Measurements from ENCODE around the gene CBFA2T3. TPM values are rescaled to one million over a fixed set of nuclear protein-coding genes. Genes with fewer than 3 reads are reported as not detected.

The CBFA2T3 gene
- total RNA-seq, 1 experiment from 2014 or later: not detected

DNA sequence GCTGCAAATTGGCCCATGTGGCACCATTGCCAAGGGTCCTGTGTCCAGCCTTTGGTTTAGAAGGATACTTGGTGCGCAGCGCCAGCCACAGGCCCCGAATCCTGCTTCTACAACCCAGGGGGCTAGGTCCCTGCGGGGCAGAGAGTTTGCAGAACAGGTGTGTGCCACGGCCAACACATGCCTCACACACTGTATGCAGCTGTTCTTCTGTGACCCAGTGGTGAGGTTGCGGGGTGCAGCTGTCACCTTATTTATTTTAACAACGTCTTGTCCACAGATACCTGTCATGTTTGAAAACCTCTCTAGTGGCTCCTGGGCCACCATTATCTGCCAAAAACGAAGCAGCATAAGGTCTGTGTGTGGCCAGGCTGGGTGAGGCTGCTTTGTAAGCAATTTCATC is 11.6 kb downstream of the CBFA2T3 start:
- H3K27ac ChIP-seq (ENCODE audit: low read length): no peak overlapping the region
- no peaks in the 10 kb centered on the region for H3K27me3 ChIP-seq (ENCODE audit: low read length)
- no peaks in the 10 kb centered on the region for H3K79me2 ChIP-seq (ENCODE audit: low read length)
- H3K9me2 ChIP-seq (replicated peaks; ENCODE audit: insufficient read depth, low read length): no peaks in the 10 kb centered on the region
- H4K20me1 ChIP-seq (ENCODE audit: insufficient read depth, low read depth, low read length): no peaks in the 10 kb centered on the region
- no peak for DNase-seq
- H3K9me3 ChIP-seq (ENCODE audit: low read length): no peaks in the 10 kb centered on the region
- H3K4me1 ChIP-seq (ENCODE audit: low read length): peaks cover 10% of the 10 kb centered on the region
- no peak overlapping the region for H3K4me2 ChIP-seq (ENCODE audit: low read depth, low read length, poor library complexity, severe bottlenecking)
- no peak overlapping the region for H3K9ac ChIP-seq (ENCODE audit: low read length)
- H3K4me3 ChIP-seq (ENCODE audit: low read length): no peak overlapping the region
- H3K36me3 ChIP-seq (ENCODE audit: insufficient read depth, low read length): no peaks in the 10 kb centered on the region
- H2AFZ ChIP-seq (ENCODE audit: low read length): no peak overlapping the region

DNA sequence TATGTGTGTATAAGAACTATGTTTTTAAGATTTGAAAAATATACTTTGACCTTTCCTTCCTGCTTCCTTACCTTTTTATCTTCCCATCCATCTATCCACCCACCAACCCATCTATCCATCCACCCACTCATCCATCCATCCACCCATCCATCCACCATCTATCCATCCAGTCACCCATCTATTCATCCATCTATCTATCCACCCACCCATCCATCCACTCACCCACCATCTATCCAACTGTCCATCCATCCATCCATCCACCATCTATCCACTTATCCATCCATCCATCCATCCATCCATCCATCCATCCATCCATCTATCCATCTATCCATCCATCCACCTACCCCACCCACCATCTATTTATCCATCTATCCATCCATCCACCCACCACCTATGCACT is 12.4 kb downstream of the CBFA2T3 start:
- DNase-seq: no peak
- Histone ChIP-seq H4K20me1 (ENCODE audit: insufficient read depth, low read depth, low read length) (no peaks in the 10 kb centered on the region), H3K36me3 (ENCODE audit: insufficient read depth, low read length) (no peaks in the 10 kb centered on the region), H3K4me3 (ENCODE audit: low read length) (no peak overlapping the region), H3K4me2 (ENCODE audit: low read depth, low read length, poor library complexity, severe bottlenecking) (no peak overlapping the region), H3K9me3 (ENCODE audit: low read length) (no peaks in the 10 kb centered on the region), H3K79me2 (ENCODE audit: low read length) (no peaks in the 10 kb centered on the region), H3K4me1 (ENCODE audit: low read length) (peaks cover 10% of the 10 kb centered on the region), H2AFZ (ENCODE audit: low read length) (no peak overlapping the region), H3K9ac (ENCODE audit: low read length) (no peak overlapping the region), H3K27ac (ENCODE audit: low read length) (no peak overlapping the region), H3K27me3 (ENCODE audit: low read length) (no peaks in the 10 kb centered on the region), H3K9me2 (replicated peaks; ENCODE audit: insufficient read depth, low read length) (no peaks in the 10 kb centered on the region)

DNA sequence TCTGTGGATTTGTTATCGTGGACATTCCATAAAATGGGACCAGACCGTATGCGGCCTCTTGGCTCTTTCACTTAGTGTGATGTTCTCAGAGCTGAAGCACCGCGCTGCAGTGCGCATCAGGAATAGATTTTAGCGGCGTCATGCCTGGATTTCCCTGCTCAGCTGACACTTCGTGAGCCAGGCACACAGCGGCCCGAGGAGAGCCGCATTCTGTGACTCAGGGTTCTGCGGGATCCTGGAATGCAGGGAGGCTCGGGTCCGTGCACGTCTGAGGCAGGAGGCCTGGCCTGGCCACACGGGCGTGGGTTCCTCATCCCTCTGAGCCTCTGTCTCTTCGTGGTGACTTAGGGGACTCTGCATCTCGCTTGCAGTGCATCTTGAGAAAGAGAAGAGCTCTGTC is 13.4 kb downstream of the CBFA2T3 start:
- Histone ChIP-seq H3K79me2 (ENCODE audit: low read length) (no peaks in the 10 kb centered on the region), H3K9me2 (replicated peaks; ENCODE audit: insufficient read depth, low read length) (no peaks in the 10 kb centered on the region), H3K36me3 (ENCODE audit: insufficient read depth, low read length) (no peaks in the 10 kb centered on the region), H3K27ac (ENCODE audit: low read length) (no peak overlapping the region), H4K20me1 (ENCODE audit: insufficient read depth, low read depth, low read length) (no peaks in the 10 kb centered on the region), H3K4me3 (ENCODE audit: low read length) (no peak overlapping the region), H3K9me3 (ENCODE audit: low read length) (no peaks in the 10 kb centered on the region), H3K4me2 (ENCODE audit: low read depth, low read length, poor library complexity, severe bottlenecking) (no peak overlapping the region), H3K4me1 (ENCODE audit: low read length) (peaks cover 7% of the 10 kb centered on the region), H3K9ac (ENCODE audit: low read length) (no peak overlapping the region), H2AFZ (ENCODE audit: low read length) (no peak overlapping the region), H3K27me3 (ENCODE audit: low read length) (no peaks in the 10 kb centered on the region)
- no peak for DNase-seq

DNA sequence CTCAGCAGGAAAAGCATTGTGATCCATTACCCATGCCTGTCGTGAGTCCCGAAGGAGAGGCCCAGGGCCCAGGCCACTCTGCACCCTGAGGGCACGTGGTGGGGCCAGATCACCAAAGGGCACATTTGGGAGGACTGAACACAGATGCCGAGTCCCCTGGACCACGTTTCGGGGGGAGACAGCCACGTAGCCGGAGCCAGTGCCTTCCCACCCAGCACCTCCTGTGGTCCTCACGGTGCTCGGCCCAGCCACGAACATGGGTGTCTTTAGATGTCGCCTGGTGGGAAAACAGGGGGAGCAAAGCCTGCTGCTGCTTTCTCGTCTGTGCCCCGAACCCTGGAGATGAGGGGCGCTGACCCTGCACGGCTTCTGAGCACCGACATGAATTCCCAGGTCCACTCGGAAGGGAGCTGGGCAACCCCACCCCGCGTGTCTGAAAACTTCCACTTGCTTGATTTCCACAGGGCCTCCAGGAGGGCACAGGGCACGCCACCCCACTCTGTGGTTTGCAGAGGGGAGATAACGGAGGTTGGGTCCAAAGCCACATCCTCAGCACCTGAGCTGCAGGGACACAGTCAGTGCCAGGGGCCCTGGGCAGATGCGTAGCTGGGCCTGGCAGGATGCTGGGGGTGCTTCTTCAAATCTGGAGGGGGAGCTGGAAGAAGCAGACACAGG is 14.4 kb downstream of the CBFA2T3 start:
- no peak overlapping the region for H3K4me3 ChIP-seq (ENCODE audit: low read length)
- no peak overlapping the region for H3K4me2 ChIP-seq (ENCODE audit: low read depth, low read length, poor library complexity, severe bottlenecking)
- H2AFZ ChIP-seq (ENCODE audit: low read length): no peak overlapping the region
- no peaks in the 10 kb centered on the region for H4K20me1 ChIP-seq (ENCODE audit: insufficient read depth, low read depth, low read length)
- H3K9me2 ChIP-seq (replicated peaks; ENCODE audit: insufficient read depth, low read length): no peaks in the 10 kb centered on the region
- no peaks in the 10 kb centered on the region for H3K4me1 ChIP-seq (ENCODE audit: low read length)
- H3K9me3 ChIP-seq (ENCODE audit: low read length): no peaks in the 10 kb centered on the region
- H3K79me2 ChIP-seq (ENCODE audit: low read length): no peaks in the 10 kb centered on the region
- H3K9ac ChIP-seq (ENCODE audit: low read length): no peak overlapping the region
- DNase-seq: no peak
- H3K36me3 ChIP-seq (ENCODE audit: insufficient read depth, low read length): no peaks in the 10 kb centered on the region
- no peak overlapping the region for H3K27ac ChIP-seq (ENCODE audit: low read length)
- no peaks in the 10 kb centered on the region for H3K27me3 ChIP-seq (ENCODE audit: low read length)

DNA sequence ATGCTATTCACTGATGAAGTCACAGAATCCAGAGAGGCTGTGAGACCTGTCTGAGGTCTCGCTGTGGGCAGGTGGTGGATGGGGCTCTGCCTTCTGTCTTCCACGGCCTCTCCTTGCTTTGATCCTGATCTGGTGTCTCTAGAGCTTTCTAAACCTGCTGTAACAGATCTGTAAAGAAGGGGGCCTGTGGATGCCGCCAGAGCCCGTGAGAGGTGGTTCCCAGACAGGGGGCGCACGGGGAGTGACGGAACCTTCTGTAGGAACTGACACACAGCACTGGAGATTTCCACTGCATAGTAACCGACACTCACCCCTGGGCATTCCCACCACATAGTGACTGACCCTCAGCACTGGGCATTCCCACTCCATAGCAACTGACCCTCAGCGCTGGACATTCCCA is 16.0 kb downstream of the CBFA2T3 start:
- Histone ChIP-seq H3K79me2 (ENCODE audit: low read length) (no peaks in the 10 kb centered on the region), H3K4me3 (ENCODE audit: low read length) (no peak overlapping the region), H3K4me2 (ENCODE audit: low read depth, low read length, poor library complexity, severe bottlenecking) (no peak overlapping the region), H3K9ac (ENCODE audit: low read length) (no peak overlapping the region), H3K27me3 (ENCODE audit: low read length) (no peaks in the 10 kb centered on the region), H2AFZ (ENCODE audit: low read length) (no peak overlapping the region), H3K36me3 (ENCODE audit: insufficient read depth, low read length) (no peaks in the 10 kb centered on the region), H3K9me3 (ENCODE audit: low read length) (no peaks in the 10 kb centered on the region), H4K20me1 (ENCODE audit: insufficient read depth, low read depth, low read length) (no peaks in the 10 kb centered on the region), H3K27ac (ENCODE audit: low read length) (no peak overlapping the region), H3K4me1 (ENCODE audit: low read length) (no peaks in the 10 kb centered on the region), H3K9me2 (replicated peaks; ENCODE audit: insufficient read depth, low read length) (no peaks in the 10 kb centered on the region)
- DNase-seq: no peak

DNA sequence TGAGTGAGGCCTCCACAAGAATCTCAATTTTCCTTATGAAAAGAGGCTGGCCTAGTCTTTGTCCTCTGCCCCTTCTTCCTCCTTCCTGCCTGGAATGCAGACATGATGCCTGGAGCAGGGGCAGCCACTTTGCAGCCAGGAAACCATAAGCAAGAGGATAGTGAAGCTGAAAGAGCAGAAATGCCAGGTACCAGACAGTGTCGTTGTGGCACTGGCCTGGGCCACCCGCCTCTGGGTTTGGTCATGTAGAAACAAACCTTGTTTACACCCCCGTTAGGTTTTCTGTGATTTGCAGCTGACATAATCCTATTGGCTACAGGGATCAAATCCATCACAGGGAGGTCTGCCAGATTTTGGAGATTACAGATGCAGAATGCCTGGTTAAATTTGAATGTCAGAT is 16.5 kb downstream of the CBFA2T3 start:
- Histone ChIP-seq H3K4me1 (ENCODE audit: low read length) (no peaks in the 10 kb centered on the region), H3K9ac (ENCODE audit: low read length) (no peak overlapping the region), H3K36me3 (ENCODE audit: insufficient read depth, low read length) (no peaks in the 10 kb centered on the region), H3K4me2 (ENCODE audit: low read depth, low read length, poor library complexity, severe bottlenecking) (no peak overlapping the region), H3K79me2 (ENCODE audit: low read length) (no peaks in the 10 kb centered on the region), H3K4me3 (ENCODE audit: low read length) (no peak overlapping the region), H3K27ac (ENCODE audit: low read length) (no peak overlapping the region), H3K9me2 (replicated peaks; ENCODE audit: insufficient read depth, low read length) (no peaks in the 10 kb centered on the region), H3K27me3 (ENCODE audit: low read length) (no peaks in the 10 kb centered on the region), H4K20me1 (ENCODE audit: insufficient read depth, low read depth, low read length) (no peaks in the 10 kb centered on the region), H3K9me3 (ENCODE audit: low read length) (no peaks in the 10 kb centered on the region), H2AFZ (ENCODE audit: low read length) (no peak overlapping the region)
- no peak for DNase-seq

DNA sequence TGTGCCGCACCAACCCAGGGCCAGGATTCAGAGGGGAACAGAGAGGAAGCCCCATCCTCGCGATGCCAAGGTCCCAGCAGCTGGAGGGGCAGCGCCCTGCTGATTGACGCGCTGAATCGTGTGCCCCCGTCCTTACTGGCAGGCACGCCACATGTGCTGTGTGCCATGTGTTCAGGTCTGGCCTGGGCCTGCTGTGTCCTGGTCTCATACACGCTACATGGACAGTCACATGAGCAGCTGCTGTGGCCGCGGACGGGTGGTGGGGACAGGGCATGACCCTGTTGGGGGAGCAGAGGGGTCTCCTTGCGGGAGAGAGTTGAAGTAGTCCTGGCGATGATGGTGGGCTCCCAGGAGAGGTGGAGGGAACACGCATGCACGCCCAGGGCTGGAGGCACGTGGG is 18.0 kb downstream of the CBFA2T3 start:
- Histone ChIP-seq H2AFZ (ENCODE audit: low read length) (no peak overlapping the region), H3K4me3 (ENCODE audit: low read length) (no peak overlapping the region), H3K4me1 (ENCODE audit: low read length) (no peaks in the 10 kb centered on the region), H3K36me3 (ENCODE audit: insufficient read depth, low read length) (no peaks in the 10 kb centered on the region), H4K20me1 (ENCODE audit: insufficient read depth, low read depth, low read length) (no peaks in the 10 kb centered on the region), H3K9ac (ENCODE audit: low read length) (no peak overlapping the region), H3K27me3 (ENCODE audit: low read length) (no peaks in the 10 kb centered on the region), H3K79me2 (ENCODE audit: low read length) (no peaks in the 10 kb centered on the region), H3K27ac (ENCODE audit: low read length) (no peak overlapping the region), H3K4me2 (ENCODE audit: low read depth, low read length, poor library complexity, severe bottlenecking) (no peak overlapping the region), H3K9me3 (ENCODE audit: low read length) (no peaks in the 10 kb centered on the region), H3K9me2 (replicated peaks; ENCODE audit: insufficient read depth, low read length) (no peaks in the 10 kb centered on the region)
- no peak for DNase-seq

DNA sequence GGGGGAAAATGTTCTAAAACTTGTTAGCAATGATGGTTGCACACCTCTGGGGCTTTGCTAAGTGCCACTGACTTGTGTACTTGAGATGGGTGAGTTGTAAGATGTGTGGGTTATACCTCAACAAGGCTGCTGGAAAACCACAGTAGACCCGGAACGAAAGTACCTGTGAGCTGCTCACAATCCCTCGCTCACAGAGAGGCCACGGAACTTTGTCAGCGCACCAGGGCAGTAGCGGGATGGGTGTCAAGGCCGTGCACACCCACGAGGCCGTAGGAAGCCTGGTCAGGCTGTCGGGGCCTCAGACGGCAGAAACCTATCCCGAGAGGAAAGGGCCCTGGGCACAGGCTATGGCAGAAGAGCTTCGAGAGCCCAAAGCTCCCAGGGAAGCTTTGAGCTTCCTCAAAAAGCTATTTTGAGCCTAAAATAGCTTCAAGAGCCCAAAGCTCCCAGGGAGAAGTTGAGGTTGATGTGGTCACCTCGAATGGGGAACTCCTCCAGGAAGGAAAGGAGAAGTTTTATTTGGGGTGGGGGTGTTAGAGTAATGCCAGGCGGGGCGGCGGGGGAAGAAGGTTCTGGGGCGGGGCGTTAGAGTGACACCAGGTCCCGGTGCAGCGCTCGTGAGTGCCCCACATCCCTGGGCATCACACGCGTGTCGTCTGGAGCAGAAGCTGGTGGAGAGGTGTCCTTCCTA is 19.0 kb downstream of the CBFA2T3 start:
- Histone ChIP-seq H3K9me2 (replicated peaks; ENCODE audit: insufficient read depth, low read length) (no peaks in the 10 kb centered on the region), H3K36me3 (ENCODE audit: insufficient read depth, low read length) (no peaks in the 10 kb centered on the region), H3K27ac (ENCODE audit: low read length) (no peak overlapping the region), H4K20me1 (ENCODE audit: insufficient read depth, low read depth, low read length) (no peaks in the 10 kb centered on the region), H3K79me2 (ENCODE audit: low read length) (no peaks in the 10 kb centered on the region), H3K9me3 (ENCODE audit: low read length) (no peaks in the 10 kb centered on the region), H2AFZ (ENCODE audit: low read length) (no peak overlapping the region), H3K27me3 (ENCODE audit: low read length) (no peaks in the 10 kb centered on the region), H3K4me3 (ENCODE audit: low read length) (no peak overlapping the region), H3K4me2 (ENCODE audit: low read depth, low read length, poor library complexity, severe bottlenecking) (no peak overlapping the region), H3K4me1 (ENCODE audit: low read length) (no peaks in the 10 kb centered on the region), H3K9ac (ENCODE audit: low read length) (no peak overlapping the region)
- no peak for DNase-seq
